Spleen (tissue), 11 donors: ENCODE data around the gene TNFAIP8. TPM values are rescaled to one million over a fixed set of nuclear protein-coding genes. Genes with fewer than 3 reads are reported as not detected.
A peak's percentile ranks its signal among the peaks of the same experiment; 100 is the strongest.

Source experiments
- DNase-seq: peaks from one replicate; pipeline ENCODE4 v3.0.0-alpha.2; 2020
- H3K27ac ChIP-seq, 8 donors: fragments of 200-600 bp; sonication (generic) in 7 of 8; 1 replicate in 4 of 8; 2 replicates in 4 of 8; pipeline versions ENCODE4 v1.5.0 to v1.8.0; 2016 to 2021; ENCODE audit warnings: inconsistent platforms in 4 of 8, mild to moderate bottlenecking in 4 of 8, moderate library complexity in 1 of 8
- H3K27me3 ChIP-seq, 7 donors: fragments of 200-600 bp; sonication (generic) in 6 of 7; replicated peaks in 1 of 7; 1 replicate in 4 of 7; 2 replicates in 3 of 7; pipeline versions ENCODE4 v1.5.0 to v1.8.0; 2016 to 2021; ENCODE audit warnings: inconsistent platforms in 3 of 7, mild to moderate bottlenecking in 1 of 7
- H3K36me3 ChIP-seq, 6 donors: fragments of 200-600 bp; sonication (generic) in 5 of 6; 1 replicate in 4 of 6; 2 replicates in 2 of 6; pipeline versions ENCODE4 v1.5.0 to v1.8.0; 2016 to 2021; ENCODE audit warnings: inconsistent platforms in 2 of 6
- H3K4me1 ChIP-seq, 6 donors: fragments of 200-600 bp; sonication (generic) in 5 of 6; 1 replicate in 3 of 6; 2 replicates in 3 of 6; pipeline versions ENCODE4 v1.5.0 to v1.8.0; 2016 to 2021; ENCODE audit warnings: inconsistent platforms in 3 of 6
- H3K4me3 ChIP-seq, 8 donors: fragments of 200-600 bp; sonication (generic) in 7 of 8; 1 replicate in 4 of 8; 2 replicates in 4 of 8; pipeline versions ENCODE4 v1.5.0 to v1.8.0; 2016 to 2021; ENCODE audit warnings: inconsistent platforms in 4 of 8, mild to moderate bottlenecking in 4 of 8, moderate library complexity in 2 of 8
- H3K9me3 ChIP-seq, 8 donors: fragments of 200-600 bp; sonication (generic) in 7 of 8; 1 replicate in 4 of 8; 2 replicates in 4 of 8; pipeline versions ENCODE4 v1.5.0 to v1.8.0; 2016 to 2021; ENCODE audit warnings: inconsistent platforms in 4 of 8
- CTCF ChIP-seq, 11 experiments: fragments of 200-600 bp in 7 of 11; fragments of 450-650 bp in 4 of 11; sonication (generic) in 4 of 11; IDR thresholded peaks in 8 of 11; conservative IDR thresholded peaks in 3 of 11; 1 replicate in 7 of 11; 2 replicates in 4 of 11; pipeline versions ENCODE4 v1.4.0 to v1.8.0; 2016 to 2021; ENCODE audit warnings: antibody characterized with exemption in 11 of 11, inconsistent platforms in 4 of 11, mild to moderate bottlenecking in 1 of 11
- POLR2A ChIP-seq, 3 donors: fragments of 450-650 bp; IDR thresholded peaks; one replicate each; pipeline ENCODE4 v1.5.1; 2017; ENCODE audit warnings: antibody characterized with exemption in 3 of 3, mild to moderate bottlenecking in 1 of 3
- POLR2AphosphoS5 ChIP-seq, 3 donors: sonication (generic); formaldehyde crosslinking; IDR thresholded peaks; one replicate each; pipeline ENCODE4 v1.5.1; 2017; ENCODE audit warnings: antibody characterized with exemption in 3 of 3
- WGBS, 5 donors: extraction: QIAGEN DNeasy Blood & Tissue Kit in 3 of 5; methylation state at CpG; one replicate each; pipeline versions ENCODE4 v1.1.5 to v1.1.7; 2013 to 2018; 5-methylcytosine and 5-hydroxymethylcytosine counted together
- intact Hi-C: fragments of 100-400 bp; cut with DNase I; formaldehyde crosslinking; loops from one replicate; pipeline ENCODE4 v1.15.0; 2023; ENCODE audit warnings: low total_unique reads
- polyA plus RNA-seq, 3 donors: library from polyadenylated mRNA; stranded (reverse); fragments of 200-250 nt; gene quantifications; one replicate each; pipeline ENCODE4 v1.2.1, GENCODE V29; 2013
- total RNA-seq, 7 donors: library from RNA; depleted of rRNA in 3 of 7; stranded (reverse); fragments of >200 nt in 3 of 7; fragmentation: NEBNext Ultra II Directional in 4 of 7; extraction: Animal tissue kit (Norgen Biotek cat#: 25700) in 4 of 7; gene quantifications; one replicate each; pipeline versions ENCODE4 v1.1.0 to v1.2.1, GENCODE V29; 2016 to 2021
- donor health status: healthy with polysubstance abuse.
- donor health status: DM: no; HTN: no; CAD: no; lungs with moderate emphysema.
- donor health status: DM: no; HTN: no; CAD: no.
- donor health status: Bipolar disorder and iron deficiency.
- donor health status: healthy.
- donor health status: DM: no; HTN: no; CAD: no.
- donor health status: DM: yes; HTN: yes; CAD: no.

TNFAIP8 gene
- total and polyA plus RNA-seq, 10 donors: 71.1 to 123 (median 101) TPM

GRCh38 chr5:119373449-119373858, 17.6 kb downstream of the TNFAIP8 start:
- Histone ChIP-seq H3K4me1 (peaks cover 15 to 98% (median 47%) of the 10 kb centered on the region in 6 donors), H3K27ac (peak overlapping the region in 1 of 8 donors; percentile 6), H3K4me3 (no peak overlapping the region), H3K27me3 (no peaks in the 10 kb centered on the region), H3K9me3 (no peaks in the 10 kb centered on the region), H3K36me3 (peaks cover 0 to 26% (median 3%) of the 10 kb centered on the region in 6 donors)
- 72 to 88% (median 81%) methylated on average over 4 of the region's 4 CpGs for WGBS, 5 donors
- DNase-seq: no peak
- intact Hi-C loops: no loop called here
- no peak for TF ChIP-seq CTCF (IDR thresholded peaks at IDR 0.05 in 8 of 11, conservative IDR thresholded peaks at IDR 0.05 in 3 of 11)
- no peak for TF ChIP-seq POLR2A (IDR thresholded peaks at IDR 0.05)
- peak in 1 of 3 donors; percentile 7 for TF ChIP-seq POLR2AphosphoS5 (IDR thresholded peaks at IDR 0.05)

GRCh38 chr5:119374901-119375300, 19.1 kb downstream of the TNFAIP8 start:
- no peaks in the 10 kb centered on the region for H3K9me3 ChIP-seq
- H3K27ac ChIP-seq: peak overlapping the region in 1 of 8 donors; percentile 6
- H3K4me3 ChIP-seq: no peak overlapping the region
- DNase-seq: no peak
- TF ChIP-seq POLR2AphosphoS5 (IDR thresholded peaks at IDR 0.05) (no peak), POLR2A (IDR thresholded peaks at IDR 0.05) (no peak), CTCF (IDR thresholded peaks at IDR 0.05 in 8 of 11, conservative IDR thresholded peaks at IDR 0.05 in 3 of 11) (no peak)
- H3K36me3 ChIP-seq: peaks cover 0 to 29% (median 3%) of the 10 kb centered on the region in 6 donors
- intact Hi-C loops: no loop called here
- peaks cover 5 to 98% (median 46%) of the 10 kb centered on the region in 6 donors for H3K4me1 ChIP-seq
- WGBS, 5 donors: 81 to 91% (median 84%) methylated on average over 2 of the region's 2 CpGs
- no peaks in the 10 kb centered on the region for H3K27me3 ChIP-seq

DNA sequence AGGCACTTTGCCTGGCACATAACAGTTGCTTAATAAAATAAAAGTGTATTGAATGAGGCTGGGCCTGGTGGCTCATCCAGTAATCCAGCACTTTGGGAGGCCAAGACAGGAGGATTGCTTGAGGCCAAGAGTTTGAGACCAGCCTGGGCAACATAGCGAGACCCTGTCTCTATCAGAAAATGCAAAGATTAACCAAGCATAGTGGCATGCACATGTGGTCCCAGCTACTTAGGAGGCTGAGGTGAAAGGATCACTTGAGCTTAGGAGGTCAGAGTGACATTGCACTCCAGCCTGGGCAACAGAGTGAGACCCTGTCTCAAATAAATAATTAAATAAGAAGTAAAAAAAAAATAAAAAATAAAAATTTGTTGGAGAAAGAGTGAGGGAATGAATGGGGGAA, 21.2 kb downstream of the TNFAIP8 start:
- peaks cover 0 to 26% (median 0%) of the 10 kb centered on the region in 6 donors for H3K36me3 ChIP-seq
- H3K4me1 ChIP-seq: peaks cover 4 to 98% (median 43%) of the 10 kb centered on the region in 6 donors
- no peak for TF ChIP-seq POLR2AphosphoS5 (IDR thresholded peaks at IDR 0.05)
- TF ChIP-seq POLR2A (IDR thresholded peaks at IDR 0.05): no peak
- no peak for TF ChIP-seq CTCF (IDR thresholded peaks at IDR 0.05 in 8 of 11, conservative IDR thresholded peaks at IDR 0.05 in 3 of 11)
- intact Hi-C loops: no loop called here
- WGBS, 5 donors: 96 to 100% (median 100%) methylated on average over 1 of the region's 1 CpG
- no peak overlapping the region for H3K4me3 ChIP-seq
- no peaks in the 10 kb centered on the region for H3K27me3 ChIP-seq
- H3K9me3 ChIP-seq: no peaks in the 10 kb centered on the region
- DNase-seq: no peak
- H3K27ac ChIP-seq: no peak overlapping the region

DNA sequence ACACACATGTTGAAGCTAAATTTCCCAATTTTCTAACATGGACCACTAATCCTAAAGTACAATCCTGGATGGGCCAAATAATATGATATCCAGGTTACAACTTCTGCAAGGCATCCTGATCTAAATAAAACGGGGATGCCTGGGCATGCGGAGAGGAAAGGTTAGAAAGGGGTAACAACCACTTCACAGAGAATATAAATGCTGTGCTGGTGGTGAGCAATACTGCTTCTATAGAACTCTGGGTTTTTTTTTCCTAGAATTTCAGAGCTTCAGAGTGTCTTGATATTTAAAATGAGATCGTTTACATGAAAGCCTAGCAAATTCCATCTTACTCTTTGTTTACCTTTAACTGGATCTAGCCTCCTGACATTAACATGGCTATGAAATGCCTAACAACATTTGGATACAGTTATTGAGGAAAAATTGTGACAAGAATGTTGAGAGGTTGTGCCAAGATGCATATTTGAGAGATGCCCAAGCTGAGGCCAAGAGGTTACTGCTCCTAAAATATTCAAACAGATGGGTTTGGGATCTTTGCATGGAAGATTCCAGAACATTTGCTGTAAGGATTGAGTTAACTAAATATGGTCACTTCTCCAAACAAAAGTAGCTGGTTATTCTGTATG, 22.4 kb downstream of the TNFAIP8 start:
- peaks cover 14 to 99% (median 53%) of the 10 kb centered on the region in 6 donors for H3K4me1 ChIP-seq
- DNase-seq: no peak
- intact Hi-C loops: no loop called here
- TF ChIP-seq CTCF (IDR thresholded peaks at IDR 0.05 in 8 of 11, conservative IDR thresholded peaks at IDR 0.05 in 3 of 11) (no peak), POLR2A (IDR thresholded peaks at IDR 0.05) (no peak), POLR2AphosphoS5 (IDR thresholded peaks at IDR 0.05) (no peak)
- H3K36me3 ChIP-seq: peaks cover 0 to 21% (median 0%) of the 10 kb centered on the region in 6 donors
- H3K27ac ChIP-seq: peak overlapping the region in 3 of 8 donors; percentile 10 to 33 (median 26)
- no peak overlapping the region for H3K4me3 ChIP-seq
- WGBS, 5 donors: 76 to 83% (median 79%) methylated on average over 3 of the region's 3 CpGs
- H3K27me3 ChIP-seq: no peaks in the 10 kb centered on the region
- no peaks in the 10 kb centered on the region for H3K9me3 ChIP-seq
